ENCODE results near the gene RAB7B.

The RAB7B gene

DNA sequence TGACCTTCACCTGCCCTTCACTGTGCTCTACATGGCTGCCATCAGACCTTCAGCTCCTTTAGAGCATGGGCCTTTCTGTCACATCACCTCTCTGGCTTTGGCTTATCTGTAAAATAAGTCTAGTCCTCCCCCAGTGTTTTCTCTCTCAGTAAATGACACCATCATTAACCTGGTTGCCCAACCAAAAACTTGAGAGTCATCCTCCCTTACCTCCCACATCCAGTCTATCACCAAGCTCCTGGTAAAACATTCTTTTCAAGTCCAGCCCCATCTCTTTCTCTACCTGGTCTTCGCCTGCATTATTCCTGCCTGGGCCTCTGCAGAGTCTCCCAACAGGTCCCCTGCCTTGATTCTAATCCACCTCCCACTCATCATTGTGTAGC, 73.0 kb downstream of the RAB7B start:
- no peak for TF ChIP-seq GATA2 (IDR thresholded peaks at IDR 0.05; ENCODE audit: low read depth, low read length)
- TF ChIP-seq GATA3 (IDR thresholded peaks at IDR 0.05; ENCODE audit: low read depth, low read length), result no peak

DNA sequence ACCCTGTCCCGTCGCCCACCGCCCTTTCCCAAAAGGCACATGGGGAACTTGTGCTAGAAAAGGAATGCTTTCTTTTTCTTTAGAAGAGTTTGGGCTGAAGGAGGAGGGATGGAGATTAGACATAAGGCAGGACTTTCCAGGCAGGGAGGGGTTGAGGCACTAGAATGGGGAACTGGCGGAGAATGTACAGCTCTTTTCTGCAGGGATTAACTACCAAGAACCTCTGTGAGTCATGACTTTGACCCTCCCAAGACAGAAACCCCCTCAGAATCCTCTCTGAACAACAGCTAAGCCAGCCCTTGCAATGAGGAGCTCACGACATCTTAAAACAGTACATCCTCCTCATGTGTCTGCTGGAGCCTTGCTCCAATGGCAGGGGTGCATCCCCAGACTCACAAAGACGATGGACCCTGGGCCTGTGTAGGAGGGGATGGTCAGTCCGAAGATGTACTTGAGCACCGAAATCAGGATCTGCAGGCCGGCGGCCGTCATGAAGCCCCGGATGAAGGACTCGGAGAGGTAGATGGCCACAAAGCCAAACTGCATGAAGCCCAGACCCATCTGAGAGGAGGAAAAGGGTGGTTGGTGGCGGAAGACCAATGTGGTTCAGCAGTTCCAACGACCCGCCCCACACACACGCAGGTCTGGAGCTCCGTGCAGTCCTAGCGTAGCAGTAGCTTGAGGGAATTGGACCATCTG, 73.5 kb downstream of the RAB7B start:
- no peak for TF ChIP-seq GATA2 (IDR thresholded peaks at IDR 0.05; ENCODE audit: low read depth, low read length)
- no peak for TF ChIP-seq GATA3 (IDR thresholded peaks at IDR 0.05; ENCODE audit: low read depth, low read length)

DNA sequence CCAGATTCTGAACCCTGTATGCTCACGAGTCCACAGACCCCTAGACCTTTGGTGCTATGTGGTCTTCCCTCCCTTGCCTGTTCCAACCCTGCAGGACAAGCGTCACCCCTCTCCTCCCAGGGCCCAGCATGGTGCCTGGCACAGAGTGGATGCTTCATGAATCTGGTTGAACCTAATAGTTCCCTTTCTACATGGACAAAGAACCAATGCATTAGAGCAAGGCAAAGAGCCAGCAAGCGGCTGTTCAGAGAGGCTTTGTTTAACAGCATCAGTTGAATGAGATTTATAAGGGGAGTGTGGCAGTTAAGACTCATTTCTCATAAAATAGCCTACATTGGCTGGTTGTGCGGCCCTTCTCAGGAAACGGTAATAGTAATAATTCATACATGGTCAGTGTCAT, 74.9 kb downstream of the RAB7B start:
- TF ChIP-seq GATA3 (IDR thresholded peaks at IDR 0.05; ENCODE audit: low read depth, low read length) (no peak), GATA2 (IDR thresholded peaks at IDR 0.05; ENCODE audit: low read depth, low read length) (no peak)

DNA sequence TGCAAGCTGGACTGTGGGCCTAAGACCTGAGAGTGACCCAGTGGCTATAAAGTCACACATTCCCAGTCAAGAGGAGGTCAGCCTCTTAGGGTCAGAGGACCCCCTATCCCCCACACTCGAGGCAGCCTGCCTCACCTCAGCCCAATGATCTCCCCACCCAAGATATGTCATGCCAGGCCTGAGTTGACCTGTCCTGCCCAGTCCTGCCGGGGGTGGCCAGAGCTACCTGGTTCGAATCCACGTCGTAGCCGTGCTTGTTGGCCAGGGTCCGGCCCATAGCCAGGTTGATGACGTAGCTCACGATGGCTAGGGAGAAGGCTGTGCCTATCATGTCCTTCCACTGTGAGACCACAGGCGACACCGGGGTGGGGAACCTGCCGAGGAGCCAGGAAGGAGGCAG, 75.5 kb downstream of the RAB7B start:
- no peak for TF ChIP-seq GATA2 (IDR thresholded peaks at IDR 0.05; ENCODE audit: low read depth, low read length)

DNA sequence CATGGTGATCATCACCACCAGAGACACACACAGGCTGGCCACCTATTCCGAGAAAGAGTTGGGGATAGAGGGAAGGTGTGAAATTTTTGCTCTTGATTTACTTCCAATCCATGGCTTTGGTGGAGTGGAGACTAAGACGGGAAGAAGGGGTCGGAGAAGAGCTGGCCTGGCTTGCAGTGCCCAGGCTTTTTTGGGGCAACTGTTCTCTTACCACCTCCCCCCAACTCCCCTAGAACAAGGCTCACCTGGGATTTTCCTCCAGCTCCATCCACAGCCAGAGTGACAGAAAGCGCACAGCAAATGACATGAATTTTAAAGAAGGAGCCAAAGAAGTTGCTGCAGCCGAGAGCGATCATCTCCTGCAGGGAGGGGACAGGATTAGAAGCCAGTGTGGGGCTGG, 75.9 kb downstream of the RAB7B start:
- TF ChIP-seq GATA2 (IDR thresholded peaks at IDR 0.05; ENCODE audit: low read depth, low read length) (no peak), GATA3 (IDR thresholded peaks at IDR 0.05; ENCODE audit: low read depth, low read length) (no peak)

All from SH-SY5Y (cell line).